C4-2B (cell line): ENCODE data around the gene KCNMB2.

Experiments
- H3K27ac ChIP-seq: fragments of 450-650 bp; 2 replicates; pipeline ENCODE4 v1.5.1; 2017
- CTCF ChIP-seq: fragments of 450-650 bp; conservative IDR thresholded peaks from 2 replicates; pipeline ENCODE4 v1.5.1; 2017; ENCODE audit warnings: mild to moderate bottlenecking
- ZFX ChIP-seq: fragments of 450-650 bp; IDR thresholded peaks from 2 replicates; pipeline ENCODE4 v1.6.1; 2017

KCNMB2 gene

GRCh38 chr3:178522200-178523052, 13.8 kb upstream of the KCNMB2 start:
- TF ChIP-seq CTCF (no peak), ZFX (no peak)
- no peak overlapping the region for H3K27ac ChIP-seq

DNA sequence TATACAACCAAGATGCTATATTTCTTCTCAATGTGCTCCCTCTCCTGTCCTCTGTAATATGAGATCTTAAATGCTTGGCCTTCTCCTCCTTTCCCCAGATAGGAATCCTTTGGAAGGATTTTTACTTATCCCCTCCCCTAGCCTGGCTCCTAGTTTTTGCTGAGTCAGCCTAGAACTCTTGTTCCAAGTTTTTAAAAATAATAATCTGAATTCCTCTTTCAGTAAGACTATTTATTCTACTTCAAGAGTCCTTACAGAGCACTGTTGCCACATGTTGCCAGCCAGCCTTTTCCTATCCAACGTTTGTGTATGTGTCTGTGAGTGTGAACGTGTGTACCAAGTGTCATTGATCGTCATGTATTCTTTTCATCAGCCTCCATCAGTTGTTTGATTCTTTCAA, 11.0 kb upstream of the KCNMB2 start:
- no peak for TF ChIP-seq CTCF
- no peak for TF ChIP-seq ZFX
- H3K27ac ChIP-seq: no peak overlapping the region

GRCh38 chr3:178526291-178526690, 9.9 kb upstream of the KCNMB2 start:
- H3K27ac ChIP-seq: no peak overlapping the region
- no peak for TF ChIP-seq ZFX
- TF ChIP-seq CTCF: no peak

DNA sequence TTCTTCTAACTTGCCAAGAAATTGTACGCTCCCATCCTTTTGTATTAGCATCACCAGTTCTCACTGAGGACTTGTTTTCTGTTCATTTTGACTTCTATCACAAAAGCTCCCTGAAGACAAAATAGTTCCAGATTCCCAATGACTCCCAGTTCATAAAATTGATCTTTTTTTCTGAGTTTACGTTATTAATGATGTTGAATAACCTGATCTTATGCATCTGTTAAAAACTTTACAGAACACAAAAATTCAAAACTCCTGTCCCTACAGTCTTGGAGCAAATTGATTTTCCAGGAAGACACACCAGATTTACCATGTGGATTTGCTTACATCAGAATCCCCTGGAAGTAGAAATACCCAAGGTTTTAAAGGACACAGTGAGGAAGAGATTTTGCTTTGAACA, 8.3 kb upstream of the KCNMB2 start:
- no peak overlapping the region for H3K27ac ChIP-seq
- TF ChIP-seq ZFX (no peak), CTCF (no peak)

GRCh38 chr3:178529606-178530225, 6.5 kb upstream of the KCNMB2 start:
- TF ChIP-seq CTCF: no peak
- no peak for TF ChIP-seq ZFX
- no peak overlapping the region for H3K27ac ChIP-seq

GRCh38 chr3:178532476-178532875, 3.8 kb upstream of the KCNMB2 start:
- TF ChIP-seq CTCF (no peak), ZFX (no peak)

DNA sequence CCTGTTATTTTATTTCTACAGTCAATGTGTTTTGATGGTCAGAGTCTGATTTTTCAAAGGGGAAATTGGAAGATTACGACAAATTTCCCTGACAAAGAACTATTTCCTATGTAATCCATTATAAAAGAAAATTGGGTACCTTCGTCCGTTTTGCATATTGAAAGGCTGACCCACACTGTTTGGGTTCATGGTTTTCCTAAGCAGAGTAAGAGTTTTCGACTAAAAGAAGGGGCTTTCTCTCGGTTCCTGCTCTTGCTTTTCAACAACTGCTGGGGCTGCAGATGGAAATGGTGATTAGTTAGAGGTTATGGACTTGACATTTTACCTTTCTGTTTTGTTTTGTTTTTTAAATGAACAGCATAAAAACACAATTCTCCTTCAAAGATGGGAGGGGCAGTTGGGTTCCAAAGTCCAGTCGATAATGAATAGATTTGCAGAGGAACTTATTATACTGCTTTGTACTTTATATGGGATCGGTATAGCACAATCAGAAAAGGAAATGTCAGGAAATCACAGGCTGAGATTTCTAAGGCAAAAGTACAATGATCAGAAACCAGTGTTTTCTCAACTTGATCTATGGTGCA, 978 bp downstream of the KCNMB2 start:
- no peak overlapping the region for H3K27ac ChIP-seq
- TF ChIP-seq CTCF: no peak
- no peak for TF ChIP-seq ZFX

More at GRCh38 chr3:178532476-178532875, 3.8 kb upstream of the KCNMB2 start:
- no peak overlapping the region for H3K27ac ChIP-seq
